K562 (cell line): ENCODE data around the gene SOX12. TPM values are rescaled to one million over a fixed set of nuclear protein-coding genes. Genes with fewer than 3 reads are reported as not detected.

Experiments
- ARID3B ChIP-seq: fragments of 250-450 bp; sonication (Bioruptor Pico); IDR thresholded peaks from 2 replicates; pipeline ENCODE4 v1.4.0; 2020; ENCODE audit warnings: borderline replicate concordance
- CBX1 ChIP-seq: sonication (generic); IDR thresholded peaks from 2 replicates; pipeline ENCODE4 v1.6.1; 2016; ENCODE audit warnings: antibody characterized with exemption, low read depth, mild to moderate bottlenecking
- CBX8 ChIP-seq: fragments of 200-600 bp; sonication (generic); IDR thresholded peaks from 2 replicates; pipeline ENCODE4 v1.6.1; 2012; ENCODE audit warnings: borderline replicate concordance, mixed run types, low read depth, mild to moderate bottlenecking, moderate library complexity, mixed read lengths, low read length, control low read depth, inconsistent platforms; ENCODE audit not compliant: poor library complexity, severe bottlenecking; ENCODE audit errors: extremely low read depth
- DPF2 ChIP-seq: fragments of 450-650 bp; IDR thresholded peaks from 2 replicates; pipeline ENCODE4 v1.6.1; 2016
- E2F3 ChIP-seq: fragments of 250-450 bp; sonication (Bioruptor Pico); IDR thresholded peaks from 2 replicates; pipeline ENCODE4 v1.4.0; 2020; ENCODE audit warnings: mild to moderate bottlenecking
- E4F1 ChIP-seq: fragments of 250-450 bp; sonication (Bioruptor Pico); IDR thresholded peaks from 2 replicates; pipeline ENCODE4 v1.5.0; 2021; ENCODE audit warnings: mild to moderate bottlenecking, borderline replicate concordance
- HCFC1 ChIP-seq: IDR thresholded peaks from 2 replicates; pipeline ENCODE4 v1.6.1; 2012; ENCODE audit warnings: low read depth, low read length, improper control_type of control experiment
- HMGXB4 ChIP-seq: sonication (generic); formaldehyde crosslinking; IDR thresholded peaks from 2 replicates; pipeline ENCODE4 v1.8.1; 2023; ENCODE audit warnings: mild to moderate bottlenecking, missing genetic modification reagents
- KDM5B ChIP-seq: fragments of 200-600 bp; sonication (generic); IDR thresholded peaks from 2 replicates; pipeline ENCODE4 v1.6.1; 2012; ENCODE audit warnings: low read depth, mild to moderate bottlenecking, moderate library complexity, low read length, control low read depth, inconsistent platforms; ENCODE audit not compliant: insufficient replicate concordance
- L3MBTL2 ChIP-seq: fragments of 450-650 bp; IDR thresholded peaks from 2 replicates; pipeline ENCODE4 v1.6.1; 2016; ENCODE audit warnings: mild to moderate bottlenecking, moderate library complexity
- MYC ChIP-seq, 2 experiments: fragments of 250-450 bp in 1 of 2; sonication (Bioruptor Pico) in 1 of 2; IDR thresholded peaks; 2 replicates each; pipeline versions ENCODE4 v1.5.1 to v1.6.1; 2012 to 2021; ENCODE audit warnings: low read depth in 2 of 2, borderline replicate concordance in 1 of 2, improper control_type of control experiment in 1 of 2, low read length in 1 of 2, mild to moderate bottlenecking in 1 of 2, moderate library complexity in 1 of 2
- NKRF ChIP-seq: fragments of 450-650 bp; IDR thresholded peaks from 2 replicates; pipeline ENCODE4 v1.6.1; 2016; ENCODE audit warnings: borderline replicate concordance
- PRPF4 ChIP-seq: fragments of 200-400 bp; formaldehyde crosslinking; IDR thresholded peaks from one replicate; pipeline ENCODE4 v1.6.1; 2017; ENCODE audit warnings: low read length, low read depth, mild to moderate bottlenecking; ENCODE audit not compliant: insufficient read depth, poor library complexity, severe bottlenecking
- RFX7 ChIP-seq: fragments of 250-450 bp; sonication (Bioruptor Pico); IDR thresholded peaks from 2 replicates; pipeline ENCODE4 v1.5.1; 2021; ENCODE audit warnings: mild to moderate bottlenecking
- SIN3B ChIP-seq: fragments of 450-650 bp; IDR thresholded peaks from 2 replicates; pipeline ENCODE4 v1.6.1; 2017; ENCODE audit warnings: low read depth, mild to moderate bottlenecking, moderate library complexity
- STAT5A ChIP-seq: IDR thresholded peaks from 2 replicates; pipeline ENCODE4 v1.6.1; 2012; ENCODE audit warnings: low read length, inconsistent platforms, borderline replicate concordance
- TAF1 ChIP-seq: IDR thresholded peaks from 2 replicates; pipeline ENCODE4 v1.6.1; 2011; ENCODE audit warnings: mild to moderate bottlenecking, low read length, moderate library complexity; ENCODE audit not compliant: insufficient read depth, control insufficient read depth, severe bottlenecking; ENCODE audit errors: extremely low read depth
- TCF7 ChIP-seq: sonication (generic); IDR thresholded peaks from 2 replicates; pipeline ENCODE4 v1.6.1; 2016; ENCODE audit warnings: antibody characterized with exemption, borderline replicate concordance
- ZNF239 ChIP-seq: fragments of 250-450 bp; sonication (Bioruptor Pico); IDR thresholded peaks from 2 replicates; pipeline ENCODE4 v1.4.0; 2020; ENCODE audit warnings: mild to moderate bottlenecking
- polyA plus RNA-seq, 8 experiments: library from polyadenylated mRNA; depleted of rRNA in 4 of 8; stranded (reverse) in 5 of 8; unstranded in 3 of 8; fragments of >200 nt; fragmentation: Nextera tagmentation in 2 of 8; fragmentation: Illumina TruSeq in 1 of 8; extraction: Ambion mirVana in 2 of 8; extraction: Trizol in 1 of 8; gene quantifications; 2 replicates each; pipeline versions ENCODE4 v1.2.1 to v1.2.3, GENCODE V29; 2011 to 2014; ENCODE audit warnings: inconsistent platforms in 1 of 8, missing spikeins in 1 of 8
- total RNA-seq, 7 experiments: library from RNA; depleted of rRNA in 6 of 7; stranded (reverse); fragments of >200 nt in 6 of 7; fragmentation: Illumina TruSeq in 2 of 7; extraction: Trizol in 2 of 7; gene quantifications; 2 replicates each; pipeline versions ENCODE4 v1.2.1 to v1.2.3, GENCODE V29; 2011 to 2021; ENCODE audit warnings: low replicate concordance in 1 of 7

SOX12 gene
- total and polyA plus RNA-seq, 9 of the 15 experiments (the other 6 are each of a cell fraction or from before 2014, with no cell fraction given): 0.42 to 26.3 (median 2.6) TPM

- TF ChIP-seq NKRF (no peak), CBX1 (peak; percentile 17; the same call in 1 of the 2 replicates), L3MBTL2 (0 out of 2 replicates have a peak, but pooled peaks have one; percentile 31), KDM5B (peak; percentile 69), MYC (IDR thresholded peaks at IDR 0.05; ENCODE audit: low read depth, low read length) (peak; percentile 70), MYC (CRISPR knock-in tag; IDR thresholded peaks at IDR 0.05; ENCODE audit: borderline replicate concordance, low read depth) (no peak), HMGXB4 (CRISPR knock-in tag) (peak; percentile 66; the same call in 1 of the 2 replicates), ZNF239 (CRISPR knock-in tag) (no peak), CBX8 (no peak), HCFC1 (0 out of 2 replicates have a peak, but pooled peaks have one; percentile 7), E4F1 (CRISPR knock-in tag) (no peak), TAF1 (no peak), DPF2 (no peak), TCF7 (no peak), STAT5A (no peak), SIN3B (no peak), PRPF4 (peak; percentile 17), RFX7 (no peak), E2F3 (CRISPR knock-in tag) (no peak), ARID3B (CRISPR knock-in tag) (no peak)
Measured at GRCh38 chr20:325889-326644, 715 bp downstream of the SOX12 start (continued).
